ENCODE data around the gene CYFIP2.
A peak's percentile ranks its signal among the peaks of the same experiment; 100 is the strongest.

CYFIP2 gene

DNA sequence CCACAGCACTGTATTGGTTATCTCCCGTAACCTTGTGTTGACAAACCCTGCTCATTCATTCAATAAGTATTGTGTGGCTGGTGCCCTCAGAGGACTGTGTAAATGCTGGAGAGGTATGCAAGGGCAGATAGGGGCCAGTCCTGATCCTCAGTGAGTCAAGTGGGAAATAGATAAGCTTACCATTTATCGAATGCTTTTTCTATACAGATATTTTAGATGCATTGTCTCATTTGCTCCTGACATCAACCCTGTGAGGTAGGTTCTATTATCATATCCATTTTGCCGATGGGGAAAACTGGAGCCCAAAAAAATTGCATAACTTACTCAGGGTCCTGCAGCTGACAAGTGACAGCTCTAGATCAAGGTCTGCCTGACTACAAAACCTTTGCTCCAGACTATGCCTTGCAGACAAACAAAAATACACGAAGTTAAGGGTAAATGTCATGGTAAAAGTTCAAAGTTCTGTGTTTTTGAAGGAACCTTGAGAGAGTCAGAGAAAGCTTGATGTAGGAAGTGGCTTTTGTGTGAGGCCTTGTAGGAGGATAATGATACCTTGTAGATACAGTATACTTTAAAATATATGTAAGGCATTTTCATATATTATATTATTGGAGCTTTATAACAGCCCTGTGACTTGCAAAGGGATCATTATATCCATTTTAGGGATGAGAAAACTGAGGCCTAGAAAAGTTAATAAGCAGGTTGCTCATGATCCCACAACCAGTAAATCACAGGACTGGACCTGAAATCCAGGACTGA is 22.7 kb downstream of the CYFIP2 start:
- no peak for DNase-seq (ENCODE audit: low read depth, low spot score)

GRCh38 chr5:157289164-157289819 is 23.4 kb downstream of the CYFIP2 start:
- DNase-seq (ENCODE audit: low read depth, low spot score), result no peak

- DNase-seq (ENCODE audit: low read depth, low spot score), result peak; percentile 63
Measured at GRCh38 chr5:157290156-157290980, 24.4 kb downstream of the CYFIP2 start.

DNA sequence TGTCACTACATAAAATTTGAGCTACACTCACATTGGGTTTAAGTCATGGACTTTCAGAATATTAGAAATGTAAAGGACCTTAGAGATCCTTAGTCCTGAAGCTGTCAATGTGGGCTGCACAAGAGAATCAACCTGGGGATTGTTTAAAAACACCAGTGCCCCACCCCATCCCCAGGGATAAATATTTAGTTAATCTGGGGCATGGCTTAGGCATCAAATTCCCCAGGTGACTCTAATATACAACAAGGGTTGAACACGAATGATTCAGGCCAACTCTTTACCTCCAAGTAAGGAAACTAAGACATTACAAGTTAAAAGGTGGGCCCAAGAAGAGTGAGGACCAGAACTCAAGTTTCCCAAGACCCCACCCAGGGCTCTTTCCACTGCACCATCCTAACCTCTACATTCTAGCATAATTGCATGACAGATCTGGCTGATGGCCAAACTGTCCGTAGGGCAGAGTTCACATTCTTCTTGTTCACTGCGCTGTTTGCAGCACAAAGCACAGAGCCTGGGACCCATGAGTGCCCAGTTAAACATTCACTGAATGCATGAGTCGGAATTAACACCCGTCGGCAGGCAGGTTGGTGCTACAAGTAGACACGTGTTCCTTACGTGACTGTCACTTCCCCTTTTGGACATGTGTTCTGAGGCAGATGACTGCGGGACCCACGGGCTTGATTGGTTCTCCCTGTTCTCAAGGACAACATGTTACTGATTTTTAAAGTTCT is 25.2 kb downstream of the CYFIP2 start:
- no peak for DNase-seq (ENCODE audit: low read depth, low spot score)

GRCh38 chr5:157292599-157292998 is 26.7 kb downstream of the CYFIP2 start:
- DNase-seq (ENCODE audit: low read depth, low spot score), result no peak

- no peak for DNase-seq (ENCODE audit: low read depth, low spot score)
Measured at GRCh38 chr5:157294407-157295091, 28.6 kb downstream of the CYFIP2 start.

DNA sequence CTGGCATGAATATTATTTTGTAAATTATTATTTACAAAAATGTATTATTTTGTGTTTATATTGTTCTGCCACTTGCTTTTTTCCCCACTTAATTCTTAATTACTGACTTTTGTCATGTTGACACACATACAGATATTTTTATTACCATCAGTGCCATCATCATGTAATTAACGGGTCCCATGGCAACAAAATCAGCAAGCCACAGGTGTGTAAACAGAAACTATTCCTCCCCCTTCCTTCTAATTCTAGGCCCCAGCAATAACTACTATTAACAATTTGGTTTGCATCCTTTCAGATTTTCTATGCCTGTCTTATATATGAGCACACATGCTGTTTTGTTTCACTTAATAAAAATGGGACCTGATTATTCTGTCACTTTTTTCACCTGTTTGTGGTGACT is 29.3 kb downstream of the CYFIP2 start:
- no peak for DNase-seq (ENCODE audit: low read depth, low spot score)

DNA sequence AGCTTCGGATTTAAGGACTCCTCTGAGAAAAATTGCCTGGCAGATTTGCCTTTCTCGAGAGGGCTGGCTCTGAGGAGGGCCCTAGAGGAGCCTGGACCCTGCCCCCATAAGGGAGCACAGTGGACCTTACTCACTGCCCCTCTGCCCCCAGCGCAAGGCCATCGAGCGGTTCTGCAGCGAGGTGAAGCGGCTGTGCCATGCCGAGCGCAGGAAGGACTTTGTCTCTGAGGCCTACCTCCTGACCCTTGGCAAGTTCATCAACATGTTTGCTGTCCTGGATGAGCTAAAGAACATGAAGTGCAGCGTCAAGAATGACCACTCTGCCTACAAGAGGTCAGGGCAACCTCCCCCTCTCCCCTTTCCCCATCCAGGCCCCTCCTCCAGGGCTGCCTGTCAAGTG is 34.6 kb downstream of the CYFIP2 start:
- no peak for DNase-seq (ENCODE audit: low read depth, low spot score)

DNA sequence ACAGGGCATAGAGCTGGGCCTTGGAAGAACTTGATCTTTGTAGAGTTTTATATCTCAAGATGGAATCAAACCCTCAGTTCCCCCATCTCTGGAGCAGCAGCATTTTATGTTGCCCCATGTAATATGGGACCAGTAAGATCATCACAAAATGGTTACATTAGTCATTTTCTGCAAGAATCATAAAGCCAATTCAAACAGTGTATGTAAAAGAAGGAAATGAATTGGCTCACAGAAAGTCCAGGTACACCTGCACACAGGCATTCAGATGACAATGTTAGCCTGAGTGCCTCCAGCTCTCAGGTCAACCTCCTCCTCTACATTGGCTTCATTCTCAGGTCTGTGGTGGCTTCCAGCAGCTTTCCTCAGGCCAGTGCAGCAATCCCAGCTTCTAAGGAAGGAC is 35.1 kb downstream of the CYFIP2 start:
- DNase-seq (ENCODE audit: low read depth, low spot score), result no peak

GRCh38 chr5:157303023-157303422 is 37.1 kb downstream of the CYFIP2 start:
- DNase-seq (ENCODE audit: low read depth, low spot score), result no peak

DNA sequence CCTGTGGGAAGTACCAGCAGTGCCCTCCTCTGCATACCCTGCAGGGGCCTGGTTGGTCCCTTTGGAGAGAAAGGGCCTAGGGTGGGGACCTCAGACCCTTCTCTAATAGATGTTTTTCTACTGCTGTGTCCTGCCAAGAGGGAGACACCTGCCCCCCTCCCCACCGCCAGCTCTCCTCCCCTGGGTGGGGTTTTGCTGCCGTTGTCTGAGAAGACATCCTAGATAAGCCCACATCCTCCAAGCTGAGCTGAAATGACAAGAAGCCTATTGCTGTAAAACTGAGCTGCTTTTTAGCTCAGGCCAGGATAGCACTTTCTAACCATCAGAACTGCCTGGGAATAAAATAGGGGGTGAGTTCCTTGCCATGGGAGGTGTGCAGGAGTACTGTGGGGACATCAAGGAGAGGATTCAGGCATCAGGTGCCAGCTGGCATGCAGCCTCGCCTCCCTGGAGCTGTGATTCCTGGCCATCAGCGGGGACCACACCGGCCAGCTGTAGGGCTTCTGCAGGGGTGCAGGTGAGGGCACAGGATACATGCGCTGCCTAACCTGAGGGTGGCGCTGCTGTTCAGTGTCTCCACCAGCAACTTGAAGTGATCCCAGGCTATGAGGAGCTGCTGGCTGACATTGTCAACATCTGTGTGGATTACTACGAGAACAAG is 37.9 kb downstream of the CYFIP2 start:
- DNase-seq (ENCODE audit: low read depth, low spot score), result peak; percentile 52

GRCh38 chr5:157306081-157306480 is 40.2 kb downstream of the CYFIP2 start:
- DNase-seq (ENCODE audit: low read depth, low spot score), result no peak

- no peak for DNase-seq (ENCODE audit: low read depth, low spot score)
Measured at GRCh38 chr5:157306692-157307471, 41.0 kb downstream of the CYFIP2 start.

GRCh38 chr5:157308836-157309465 is 43.0 kb downstream of the CYFIP2 start:
- no peak for DNase-seq (ENCODE audit: low read depth, low spot score)

DNA sequence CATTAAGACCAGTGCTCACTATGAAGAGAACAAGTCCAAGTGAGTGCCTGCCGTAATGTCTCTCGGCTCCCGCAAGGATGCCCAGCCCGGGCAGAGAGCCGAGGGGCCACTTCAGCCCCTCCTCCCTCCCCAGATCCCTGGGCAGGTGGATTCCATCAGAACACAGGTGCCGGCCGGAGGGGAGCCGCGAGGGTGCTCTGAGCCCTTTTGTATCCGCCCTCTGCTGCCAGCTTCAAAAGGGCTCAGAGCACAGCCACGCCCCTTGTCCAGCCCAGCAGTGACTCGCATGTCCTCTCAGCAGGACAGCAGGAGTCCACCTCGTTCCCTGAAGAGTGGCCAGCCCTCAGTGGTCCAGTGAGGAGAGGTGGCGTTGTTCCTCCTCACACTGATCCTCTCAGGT is 43.9 kb downstream of the CYFIP2 start:
- DNase-seq (ENCODE audit: low read depth, low spot score), result no peak

GRCh38 chr5:157311595-157311994 is 45.7 kb downstream of the CYFIP2 start:
- DNase-seq (ENCODE audit: low read depth, low spot score), result no peak

- peak; percentile 45 for DNase-seq (ENCODE audit: low read depth, low spot score)
Measured at GRCh38 chr5:157312492-157312891, 46.6 kb downstream of the CYFIP2 start.

DNA sequence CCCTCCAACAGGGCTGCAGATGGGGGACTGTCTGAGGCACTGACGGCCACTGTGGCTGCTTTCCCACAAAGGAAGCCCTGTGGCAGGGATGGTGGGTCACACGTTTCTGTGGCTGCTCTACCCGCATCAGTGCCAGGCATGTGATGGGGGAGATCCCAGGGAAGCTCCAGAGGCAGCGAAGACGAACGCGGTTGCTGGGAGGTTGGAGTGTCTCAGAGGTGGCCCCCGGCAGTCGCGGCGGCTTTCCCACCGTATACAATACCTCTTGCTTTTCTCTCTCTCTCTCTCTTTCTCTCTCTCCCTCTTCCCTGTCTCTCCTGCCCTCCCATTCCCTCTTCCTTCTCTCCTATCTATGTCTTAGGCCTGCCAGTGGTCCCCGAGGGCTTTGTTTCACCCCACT is 56.7 kb downstream of the CYFIP2 start:
- no peak for DNase-seq (ENCODE audit: low read depth, low spot score)

DNA sequence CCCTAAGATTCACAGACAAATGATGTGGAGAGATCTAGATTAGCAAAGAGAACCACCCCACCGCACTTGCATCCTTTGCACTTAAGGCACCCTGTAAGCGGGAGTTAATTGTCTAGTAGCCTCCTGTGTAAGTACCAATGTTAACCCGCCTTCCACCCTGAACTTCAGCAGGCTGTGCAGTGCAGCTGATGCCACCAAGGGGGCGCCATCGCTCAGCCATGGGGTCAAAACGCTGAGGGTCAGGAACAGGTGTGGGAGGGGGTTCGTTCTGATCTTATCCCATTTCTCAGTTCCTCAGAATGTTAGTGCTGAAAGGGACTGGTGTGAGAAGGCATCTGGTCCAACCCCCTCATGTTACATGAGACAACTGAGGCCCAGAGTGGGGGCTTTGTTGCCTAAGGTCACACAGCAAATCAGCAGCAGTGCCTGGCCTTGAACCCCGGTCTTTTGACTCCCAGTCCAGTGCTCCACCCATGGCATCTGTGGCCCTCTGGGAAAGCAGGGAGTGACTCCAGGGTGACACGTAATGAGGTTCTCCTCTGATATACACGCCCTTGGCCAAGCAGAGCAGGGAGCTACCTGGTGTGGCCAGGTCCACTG is 57.3 kb downstream of the CYFIP2 start:
- DNase-seq (ENCODE audit: low read depth, low spot score), result peak; percentile 30

Data from ELF-1 (cell line).